Measurements from ENCODE around the gene TBCCD1. TPM values are rescaled to one million over a fixed set of nuclear protein-coding genes. Genes with fewer than 3 reads are reported as not detected.

TBCCD1 gene
- total RNA-seq, 1 experiment from 2014 or later: 7.4 TPM

DNA sequence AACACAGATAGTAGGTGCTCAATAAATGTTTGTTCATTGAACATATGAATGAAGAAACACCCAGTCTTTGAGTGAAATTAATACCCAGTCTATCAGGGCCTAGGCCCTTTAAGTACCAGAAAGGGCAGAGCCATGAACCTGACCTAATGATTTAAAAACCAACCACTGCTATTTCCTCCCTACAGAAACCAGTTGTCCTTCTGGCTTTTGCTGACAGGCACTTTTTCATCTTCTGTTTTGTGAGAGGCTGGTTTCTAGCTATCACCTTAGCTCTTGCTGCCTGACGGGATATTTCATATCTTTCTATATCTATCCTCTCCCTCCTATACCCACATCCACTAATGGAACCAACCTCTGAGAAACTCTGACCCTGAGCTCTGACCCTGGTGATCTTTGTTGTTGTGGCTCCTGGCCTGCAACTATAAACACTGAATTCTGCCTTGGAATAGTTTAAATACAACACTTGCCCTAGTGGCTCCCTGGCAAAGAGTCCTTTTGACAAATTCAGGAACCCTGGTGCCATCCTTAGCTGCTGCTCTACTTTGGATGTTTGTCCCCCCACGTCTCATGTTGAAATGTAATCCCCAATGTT is 41.6 kb upstream of the TBCCD1 start:
- Histone ChIP-seq H2AFZ (ENCODE audit: low read length) (no peak overlapping the region), H2AK5ac (ENCODE audit: insufficient read length, low read length) (no peak overlapping the region), H4K91ac (ENCODE audit: insufficient read length, low read depth, low read length) (no peak overlapping the region), H4K8ac (replicated peaks; ENCODE audit: insufficient read length, low read depth, low read length) (no peak overlapping the region), H3K4me1 (ENCODE audit: insufficient read depth, low read length) (no peaks in the 10 kb centered on the region), H4K20me1 (ENCODE audit: control insufficient read depth, insufficient read depth, insufficient read length) (no peaks in the 10 kb centered on the region), H2BK5ac (ENCODE audit: insufficient read length, low read length) (no peak overlapping the region), H3K79me2 (ENCODE audit: insufficient read depth, low read length) (no peaks in the 10 kb centered on the region), H3T11ph (ENCODE audit: low read length) (no peak overlapping the region), H3K56ac (ENCODE audit: insufficient read length, low read depth, low read length) (no peak overlapping the region), H3K27ac (ENCODE audit: insufficient read length, low read depth, low read length) (no peak overlapping the region), H3K14ac (ENCODE audit: insufficient read depth, low read length) (no peak overlapping the region), H3K23me2 (ENCODE audit: insufficient read length, low read depth, low read length, poor library complexity, severe bottlenecking) (no peaks in the 10 kb centered on the region), H3K79me1 (ENCODE audit: insufficient read depth, low read depth, low read length, poor library complexity, severe bottlenecking) (no peaks in the 10 kb centered on the region), H2BK120ac (ENCODE audit: low read depth, low read length, poor library complexity, severe bottlenecking) (no peak overlapping the region), H3K18ac (ENCODE audit: insufficient read length, low read depth, low read length) (no peak overlapping the region), H3K9ac (ENCODE audit: extremely low read depth, insufficient read length, low read length) (no peak overlapping the region), H3K4ac (ENCODE audit: low read depth, low read length) (no peak overlapping the region), H3K4me2 (ENCODE audit: insufficient read depth, insufficient read length, low read length) (no peak overlapping the region), H2BK15ac (ENCODE audit: low read depth, low read length) (no peak overlapping the region), H2BK20ac (ENCODE audit: low read depth, low read length, poor library complexity, severe bottlenecking) (no peak overlapping the region), H3K23ac (ENCODE audit: insufficient read length, low read depth, low read length) (no peak overlapping the region), H3K27me3 (ENCODE audit: insufficient read depth, low read length) (no peaks in the 10 kb centered on the region), H3K9me3 (ENCODE audit: control insufficient read depth, low read depth, low read length) (no peaks in the 10 kb centered on the region), H2BK12ac (ENCODE audit: insufficient read length, low read depth, low read length) (no peak overlapping the region), H4K5ac (ENCODE audit: insufficient read length, low read depth, low read length) (no peak overlapping the region)
- no peak overlapping the region; a peak in 1 of 7 replicates for H3K27ac Mint-ChIP-seq
- WGBS (ENCODE audit: extremely low coverage, insufficient read length, low lambda C conversion rate): no CpG with 5 or more reads among the region's 2 CpGs
- TF ChIP-seq, protein P1, sequence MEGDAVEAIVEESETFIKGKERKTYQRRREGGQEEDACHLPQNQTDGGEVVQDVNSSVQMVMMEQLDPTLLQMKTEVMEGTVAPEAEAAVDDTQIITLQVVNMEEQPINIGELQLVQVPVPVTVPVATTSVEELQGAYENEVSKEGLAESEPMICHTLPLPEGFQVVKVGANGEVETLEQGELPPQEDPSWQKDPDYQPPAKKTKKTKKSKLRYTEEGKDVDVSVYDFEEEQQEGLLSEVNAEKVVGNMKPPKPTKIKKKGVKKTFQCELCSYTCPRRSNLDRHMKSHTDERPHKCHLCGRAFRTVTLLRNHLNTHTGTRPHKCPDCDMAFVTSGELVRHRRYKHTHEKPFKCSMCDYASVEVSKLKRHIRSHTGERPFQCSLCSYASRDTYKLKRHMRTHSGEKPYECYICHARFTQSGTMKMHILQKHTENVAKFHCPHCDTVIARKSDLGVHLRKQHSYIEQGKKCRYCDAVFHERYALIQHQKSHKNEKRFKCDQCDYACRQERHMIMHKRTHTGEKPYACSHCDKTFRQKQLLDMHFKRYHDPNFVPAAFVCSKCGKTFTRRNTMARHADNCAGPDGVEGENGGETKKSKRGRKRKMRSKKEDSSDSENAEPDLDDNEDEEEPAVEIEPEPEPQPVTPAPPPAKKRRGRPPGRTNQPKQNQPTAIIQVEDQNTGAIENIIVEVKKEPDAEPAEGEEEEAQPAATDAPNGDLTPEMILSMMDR (conservative IDR thresholded peaks at IDR 0.05): no peak
- no peak for DNase-seq
- no peaks in the 10 kb centered on the region; a peak in 1 of 7 replicates for H3K36me3 Mint-ChIP-seq (ENCODE audit: insufficient read depth in 1 of 3, low read depth in 3 of 3)
- peaks cover 3% of the 10 kb centered on the region; the same call in 1 of the 2 replicates for H3K27me3 Mint-ChIP-seq (ENCODE audit: low read depth)
- H3K4me3 Mint-ChIP-seq: no peak overlapping the region
- H3K4me1 Mint-ChIP-seq: no peaks in the 10 kb centered on the region
- H3K9me3 Mint-ChIP-seq: no peaks in the 10 kb centered on the region

Measured in H9 (cell line).